Adrenal gland (tissue), 12 donors: ENCODE data around the gene ZNF878. TPM values are rescaled to one million over a fixed set of nuclear protein-coding genes. Genes with fewer than 3 reads are reported as not detected.
A peak's percentile ranks its signal among the peaks of the same experiment; 100 is the strongest.
"Not testable (repeated sequence)": the region's sequence is repeated elsewhere in the genome, so short reads cannot be mapped to it uniquely, and the experiment has no call there.

ENCODE experiments used
- DNase-seq, 7 donors: peaks; one replicate each; pipeline ENCODE4 v3.0.0-alpha.2; 2019 to 2020
- H3K27ac ChIP-seq, 5 donors: fragments of 200-600 bp; sonication (generic) in 4 of 5; 1 replicate in 3 of 5; 2 replicates in 2 of 5; pipeline versions ENCODE4 v1.5.1 to v1.8.0; 2016 to 2020; ENCODE audit warnings: mild to moderate bottlenecking in 1 of 5
- H3K27me3 ChIP-seq: fragments of 200-600 bp; 2 replicates; pipeline ENCODE4 v1.8.0; 2021
- H3K36me3 ChIP-seq, 2 donors: fragments of 200-600 bp; replicated peaks in 1 of 2; 1 replicate in 1 of 2; 2 replicates in 1 of 2; pipeline versions ENCODE4 v1.5.1 to v1.8.0; 2018 to 2022
- H3K4me1 ChIP-seq, 2 donors: fragments of 200-600 bp; replicated peaks in 1 of 2; 1 replicate in 1 of 2; 2 replicates in 1 of 2; pipeline versions ENCODE4 v1.5.1 to v1.8.0; 2018 to 2021
- H3K4me3 ChIP-seq, 4 donors: fragments of 200-600 bp; sonication (generic) in 3 of 4; one replicate each; pipeline ENCODE4 v1.5.1; 2016 to 2018
- H3K9me3 ChIP-seq, 3 donors: fragments of 200-600 bp; sonication (generic) in 1 of 3; replicated peaks in 1 of 3; 1 replicate in 2 of 3; 2 replicates in 1 of 3; pipeline versions ENCODE4 v1.5.1 to v1.8.0; 2016 to 2021
- POLR2A ChIP-seq, 2 donors: fragments of 450-650 bp; IDR thresholded peaks; one replicate each; pipeline ENCODE4 v1.6.1; 2017; ENCODE audit warnings: antibody characterized with exemption in 2 of 2, mild to moderate bottlenecking in 2 of 2, moderate library complexity in 1 of 2
- WGBS, 4 donors: extraction: QIAGEN DNeasy Blood & Tissue Kit in 2 of 4; methylation state at CpG; one replicate each; pipeline versions ENCODE4 v1.1.5 to v1.1.7; 2013 to 2017; 5-methylcytosine and 5-hydroxymethylcytosine counted together
- intact Hi-C, 2 donors: fragments of 100-400 bp; cut with DNase I; formaldehyde crosslinking; loops; one replicate each; pipeline versions ENCODE4 v1.14.1 to v1.15.0; 2022 to 2023
- polyA plus RNA-seq, 3 donors: library from polyadenylated mRNA; stranded (reverse); fragments of 200-250 nt in 2 of 3; fragments of 350-450 nt in 1 of 3; fragmentation: Illumina TruSeq in 1 of 3; extraction: RNeasy Lipid Tissue Mini Kit (QIAGEN cat#74804) in 1 of 3; gene quantifications; one replicate each; pipeline ENCODE4 v1.2.3, GENCODE V29; 2013 to 2014
- total RNA-seq, 9 donors: library from RNA; depleted of rRNA in 4 of 9; stranded (reverse); fragments of >200 nt in 4 of 9; fragments of 120-200 nt in 1 of 9; fragmentation: NEBNext Ultra II Directional in 1 of 9; extraction: Animal tissue kit (Norgen Biotek cat#: 25700) in 1 of 9; gene quantifications; one replicate each; pipeline versions ENCODE4 v1.1.0 to v1.2.4, GENCODE V29; 2013 to 2023
- TF ChIP-seq, protein P1 (sequence below), 6 experiments: fragments of 450-650 bp in 4 of 6; fragments of 200-600 bp in 2 of 6; sonication (generic) in 1 of 6; IDR thresholded peaks; 1 replicate in 5 of 6; 2 replicates in 1 of 6; pipeline versions ENCODE4 v1.5.1 to v1.8.0; 2016 to 2021; ENCODE audit warnings: antibody characterized with exemption in 6 of 6, mild to moderate bottlenecking in 2 of 6, moderate library complexity in 1 of 6
- donor health status: healthy with polysubstance abuse.
- donor health status: Bipolar disorder and iron deficiency.
- donor health status: DM: yes; HTN: yes; CAD: no.
- donor health status: DM: no; HTN: no; CAD: no.
- donor health status: DM: no; HTN: no; CAD: no.
- donor health status: DM: yes; HTN: yes; CAD: no.

Gene ZNF878
- total and polyA plus RNA-seq, 12 donors: 0.20 to 0.68 (median 0.28) TPM; not detected in 1

DNA sequence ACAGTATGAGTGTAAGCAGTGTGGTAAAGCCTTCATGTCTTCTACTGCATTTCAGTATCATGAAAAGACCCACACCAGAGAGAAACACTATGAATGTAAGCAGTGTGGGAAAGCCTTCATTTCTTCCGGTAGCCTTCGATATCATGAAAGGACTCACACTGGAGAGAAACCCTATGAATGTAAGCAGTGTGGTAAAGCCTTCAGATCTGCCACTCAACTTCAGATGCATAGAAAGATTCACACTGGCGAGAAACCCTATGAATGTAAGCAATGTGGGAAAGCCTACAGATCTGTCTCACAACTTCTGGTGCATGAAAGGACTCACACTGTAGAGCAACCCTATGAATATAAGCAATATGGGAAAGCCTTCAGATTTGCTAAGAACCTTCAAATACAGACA, 24.6 kb upstream of the ZNF878 start:
- TF ChIP-seq POLR2A (IDR thresholded peaks at IDR 0.05): no peak
- TF ChIP-seq, protein P1, sequence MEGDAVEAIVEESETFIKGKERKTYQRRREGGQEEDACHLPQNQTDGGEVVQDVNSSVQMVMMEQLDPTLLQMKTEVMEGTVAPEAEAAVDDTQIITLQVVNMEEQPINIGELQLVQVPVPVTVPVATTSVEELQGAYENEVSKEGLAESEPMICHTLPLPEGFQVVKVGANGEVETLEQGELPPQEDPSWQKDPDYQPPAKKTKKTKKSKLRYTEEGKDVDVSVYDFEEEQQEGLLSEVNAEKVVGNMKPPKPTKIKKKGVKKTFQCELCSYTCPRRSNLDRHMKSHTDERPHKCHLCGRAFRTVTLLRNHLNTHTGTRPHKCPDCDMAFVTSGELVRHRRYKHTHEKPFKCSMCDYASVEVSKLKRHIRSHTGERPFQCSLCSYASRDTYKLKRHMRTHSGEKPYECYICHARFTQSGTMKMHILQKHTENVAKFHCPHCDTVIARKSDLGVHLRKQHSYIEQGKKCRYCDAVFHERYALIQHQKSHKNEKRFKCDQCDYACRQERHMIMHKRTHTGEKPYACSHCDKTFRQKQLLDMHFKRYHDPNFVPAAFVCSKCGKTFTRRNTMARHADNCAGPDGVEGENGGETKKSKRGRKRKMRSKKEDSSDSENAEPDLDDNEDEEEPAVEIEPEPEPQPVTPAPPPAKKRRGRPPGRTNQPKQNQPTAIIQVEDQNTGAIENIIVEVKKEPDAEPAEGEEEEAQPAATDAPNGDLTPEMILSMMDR (IDR thresholded peaks at IDR 0.05): no peak
- intact Hi-C loops: no loop called here

DNA sequence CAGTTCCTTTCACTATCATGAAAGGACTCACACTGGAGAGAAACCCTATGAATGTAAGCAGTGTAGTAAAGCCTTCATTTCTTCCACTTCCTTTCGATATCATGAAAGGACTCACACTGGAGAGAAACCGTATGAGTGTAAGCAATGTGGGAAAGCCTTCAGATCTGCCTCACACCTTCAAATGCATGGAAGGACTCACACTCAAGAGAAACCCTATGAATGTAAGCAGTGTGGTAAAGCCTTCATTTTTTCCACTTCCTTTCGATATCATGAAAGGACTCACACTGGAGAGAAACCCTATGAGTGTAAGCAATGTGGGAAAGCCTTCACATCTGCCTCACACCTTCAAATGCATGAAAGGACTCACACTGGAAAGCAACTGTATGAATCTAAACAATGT, 23.6 kb upstream of the ZNF878 start:
- H3K27ac ChIP-seq, H3K27me3 ChIP-seq, DNase-seq, H3K4me1 ChIP-seq, intact Hi-C loops: not testable (repeated sequence)
- 88 to 99% (median 97%) methylated on average over 3 of the region's 3 CpGs for WGBS, 4 donors
- Histone ChIP-seq H3K36me3 (peaks cover 0 to 24% of the 10 kb centered on the region in 2 donors), H3K4me3 (peak overlapping the region in 1 of 4 donors; percentile 27), H3K9me3 (peaks cover 21 to 97% (median 42%) of the 10 kb centered on the region in 3 donors)

More for the DNA sequence above, 24.6 kb upstream of the ZNF878 start:
- Histone ChIP-seq H3K27ac (no peak overlapping the region), H3K9me3 (peaks cover 21 to 93% (median 38%) of the 10 kb centered on the region in 3 donors), H3K4me3 (no peak overlapping the region), H3K4me1 (no peaks in the 10 kb centered on the region), H3K36me3 (peaks cover 0 to 24% of the 10 kb centered on the region in 2 donors), H3K27me3 (no peaks in the 10 kb centered on the region)
- DNase-seq: no peak
- 79 to 100% (median 89%) methylated on average over 3 of the region's 3 CpGs for WGBS, 4 donors

DNA sequence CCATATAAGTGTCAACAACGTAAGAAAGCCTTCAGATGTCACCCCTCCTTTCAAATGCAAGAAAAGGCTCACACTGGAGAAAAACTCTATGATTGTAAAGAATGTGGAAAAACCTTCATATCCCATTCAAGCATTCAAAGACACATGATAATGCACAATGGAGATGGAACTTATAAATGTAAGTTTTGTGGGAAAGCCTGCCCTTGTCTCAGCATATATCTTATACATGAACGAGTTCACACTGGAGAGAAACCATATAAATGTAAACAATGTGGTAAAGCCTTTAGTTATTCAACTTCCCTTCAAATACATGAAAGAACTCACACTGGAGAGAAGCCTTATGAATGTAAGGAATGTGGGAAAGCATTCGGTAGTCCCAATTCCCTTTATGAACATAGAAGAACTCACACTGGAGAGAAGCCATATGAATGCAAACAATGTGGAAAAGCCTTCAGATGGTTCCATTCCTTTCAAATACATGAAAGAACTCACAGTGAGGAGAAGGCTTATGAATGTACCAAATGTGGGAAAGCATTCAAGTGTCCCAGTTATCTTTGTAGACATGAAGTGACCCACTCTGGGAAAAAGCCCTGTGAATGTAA, 22.9 kb upstream of the ZNF878 start:
- Histone ChIP-seq H3K4me1 (no peaks in the 10 kb centered on the region), H3K36me3 (peaks cover 0 to 24% of the 10 kb centered on the region in 2 donors), H3K9me3 (peaks cover 21 to 95% (median 42%) of the 10 kb centered on the region in 3 donors), H3K27me3 (no peaks in the 10 kb centered on the region), H3K27ac (no peak overlapping the region), H3K4me3 (peak overlapping the region in 1 of 4 donors; percentile 25)
- TF ChIP-seq, protein P1 (IDR thresholded peaks at IDR 0.05): no peak
- no peak for TF ChIP-seq POLR2A (IDR thresholded peaks at IDR 0.05)
- no peak for DNase-seq
- intact Hi-C loops: no loop called here
- 91 to 97% (median 93%) methylated on average over 3 of the region's 3 CpGs for WGBS, 4 donors

DNA sequence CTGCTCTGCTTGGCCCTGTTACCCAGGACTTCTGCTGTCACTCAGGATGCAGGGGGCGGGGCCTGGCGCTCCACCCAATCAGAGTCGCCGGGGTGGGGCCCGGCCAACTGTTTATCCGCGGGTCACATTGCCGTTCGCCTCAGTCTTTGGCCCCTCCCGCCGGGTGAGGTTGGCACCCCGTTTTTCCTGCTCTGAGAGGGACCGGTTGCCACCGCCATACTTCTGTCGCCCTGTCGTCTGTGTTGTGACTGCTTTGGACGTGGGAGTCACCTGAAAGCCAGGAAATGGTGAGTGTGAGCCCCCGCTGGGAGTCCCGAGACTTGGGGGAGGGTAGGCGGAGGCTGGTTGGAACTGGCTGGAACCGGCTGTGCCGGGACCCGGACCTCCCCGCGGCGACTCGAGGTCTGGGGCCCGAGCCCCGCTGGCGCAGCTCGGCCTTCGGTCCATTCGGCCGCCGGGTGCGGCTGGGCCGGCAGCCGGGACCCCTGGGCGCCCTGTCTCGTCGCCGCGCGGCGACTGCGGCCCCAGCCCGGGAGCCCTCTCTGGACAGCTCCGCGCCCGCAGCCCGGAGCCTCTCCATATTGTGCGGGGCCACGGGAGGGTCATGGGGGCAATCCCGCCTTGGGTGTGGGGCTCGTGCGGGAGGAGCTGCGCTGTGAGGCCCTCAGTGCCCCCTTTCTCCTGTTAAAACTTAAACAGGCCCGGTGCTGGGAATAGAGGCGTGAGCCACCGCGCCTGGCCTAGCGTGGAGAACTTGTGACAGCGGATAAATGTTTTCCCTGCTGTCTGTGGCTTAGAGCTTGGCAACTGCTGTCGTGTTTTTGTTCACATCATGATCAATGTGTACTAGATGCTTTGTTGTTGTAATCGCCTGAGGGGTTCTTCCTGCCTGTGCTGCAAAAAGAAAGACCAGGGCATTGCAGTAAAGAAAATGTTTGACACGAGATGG, 12.1 kb upstream of the ZNF878 start, which contains the start of gene ZNF844:
ZNF844 (plus strand) TSS at position 142 of the 949 bp plus-strand sequence; CDS start at position 285, 143 bp downstream.
- intact Hi-C loops: loop anchor here in 1 of 2 donors (5.0 kb wide), 1 partner anchor 77 kb away; the partner anchor contains the start of gene ZNF20
- Histone ChIP-seq H3K4me3 (peak within 1 kb of the TSS; percentile 40 to 88 (median 78)), H3K27me3 (no peaks in the 10 kb centered on the region), H3K27ac (peak within 1 kb of the TSS; percentile 54 to 98 (median 84)), H3K9me3 (peaks cover 0 to 4% (median 0%) of the 10 kb centered on the region in 3 donors), H3K36me3 (no peaks in the 10 kb centered on the region), H3K4me1 (peaks cover 8 to 16% of the 10 kb centered on the region in 2 donors)
- WGBS, 4 donors: 2 to 8% (median 4%) methylated on average over 11 to 66 of the region's 66 CpGs
- DNase-seq: peak; percentile 97 to 99 (median 98)
- peak; percentile 90 to 95 for TF ChIP-seq POLR2A (IDR thresholded peaks at IDR 0.05)
- TF ChIP-seq, protein P1 (IDR thresholded peaks at IDR 0.05): no peak
